NOMO-1 treated with DMSO at 0.1 percent for 48 hours (cell line): ENCODE results near the gene CD164.
"Not testable (repeated sequence)": the region's sequence is repeated elsewhere in the genome, so short reads cannot be mapped to it uniquely, and the experiment has no call there.

Experiments
- DNase-seq: peaks from one replicate; lab custom pipeline; 2025; ENCODE audit not compliant: unreplicated experiment; lab: John Stamatoyannopoulos, UW

CD164 gene

GRCh38 chr6:109344226-109344625 is 38.0 kb downstream of the CD164 start:
- no peak for DNase-seq

DNA sequence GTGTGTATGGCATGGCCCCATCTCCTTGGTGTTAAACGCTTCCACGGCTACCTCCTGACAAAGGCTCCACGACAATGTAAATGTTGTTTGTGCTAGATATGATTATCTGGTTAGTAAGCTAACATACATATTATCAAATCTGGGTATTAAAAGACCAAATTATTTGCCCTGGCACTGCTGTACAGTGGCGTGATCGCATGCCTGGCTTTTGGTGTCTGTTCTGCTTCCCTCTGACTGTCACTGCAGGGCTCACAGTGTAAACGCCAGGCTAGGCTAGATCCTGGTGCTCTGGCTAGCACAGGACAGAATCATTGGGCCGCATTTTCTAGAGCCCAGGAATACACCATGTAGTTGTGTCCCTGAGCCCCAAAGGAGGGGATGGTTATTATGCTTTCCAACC is 38.7 kb downstream of the CD164 start:
- DNase-seq = no peak

DNA sequence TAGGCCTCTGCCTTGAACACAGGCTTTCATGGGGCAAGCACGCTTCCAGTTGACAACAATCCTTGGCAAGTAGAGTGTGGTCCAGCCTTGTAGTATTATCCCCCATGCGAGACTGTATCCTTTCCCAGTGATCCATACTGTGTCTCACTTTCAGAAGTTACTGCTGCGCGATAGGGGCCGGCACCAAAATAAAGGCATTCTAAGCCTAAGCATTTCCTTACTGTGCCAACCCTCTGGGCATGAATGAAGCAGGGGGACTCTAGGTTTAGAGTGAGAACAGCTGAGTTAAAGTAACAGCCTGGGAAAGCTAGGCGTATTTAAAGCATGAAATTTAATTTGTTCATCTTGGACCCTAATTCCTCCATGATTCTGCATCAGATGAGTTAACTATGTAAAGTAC is 39.4 kb downstream of the CD164 start:
- no peak for DNase-seq

- DNase-seq = no peak
Measured at GRCh38 chr6:109342506-109342905, 39.8 kb downstream of the CD164 start.

DNA sequence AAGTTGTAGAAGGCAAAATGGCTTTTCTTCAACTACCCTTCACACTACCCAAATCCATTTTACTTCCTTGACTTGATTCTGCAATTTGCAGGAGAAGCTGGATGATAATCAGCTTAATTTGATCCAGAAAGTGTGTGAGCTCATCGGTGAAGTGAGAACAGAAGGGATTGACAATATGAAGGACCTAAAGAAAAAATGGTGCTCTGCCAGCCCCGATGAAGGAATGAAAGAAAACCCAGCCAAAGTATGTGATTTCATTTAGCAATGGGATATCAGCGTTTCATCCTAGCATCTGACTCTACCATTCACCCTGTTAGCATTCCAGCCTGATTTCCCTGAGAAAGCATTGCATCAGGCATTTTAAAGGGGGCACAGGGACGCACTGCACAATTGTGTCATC is 41.5 kb downstream of the CD164 start:
- DNase-seq = no peak

- DNase-seq = no peak
Measured at GRCh38 chr6:109339906-109340678, 42.2 kb downstream of the CD164 start.

GRCh38 chr6:109336221-109336961 is 45.9 kb downstream of the CD164 start:
- no peak for DNase-seq

DNA sequence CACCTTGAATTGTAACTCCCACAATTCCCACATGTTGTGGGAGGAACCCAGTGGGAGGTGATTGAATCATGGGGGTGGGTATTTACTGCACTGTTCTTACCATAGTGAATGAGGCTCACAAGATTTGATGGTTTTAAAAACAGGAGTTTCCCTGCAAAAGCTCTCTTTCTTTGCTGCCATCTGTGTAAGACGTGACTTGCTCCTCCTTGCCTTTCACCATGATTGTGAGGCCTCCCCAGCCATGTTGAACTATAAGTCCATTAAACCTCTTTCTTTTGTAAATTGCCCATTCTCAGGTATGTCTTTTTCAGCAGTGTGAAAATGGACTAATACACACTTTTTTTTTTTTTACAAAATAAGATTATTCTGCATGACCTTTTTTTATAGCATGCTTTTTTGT is 48.4 kb downstream of the CD164 start:
- DNase-seq = not testable (repeated sequence)

DNA sequence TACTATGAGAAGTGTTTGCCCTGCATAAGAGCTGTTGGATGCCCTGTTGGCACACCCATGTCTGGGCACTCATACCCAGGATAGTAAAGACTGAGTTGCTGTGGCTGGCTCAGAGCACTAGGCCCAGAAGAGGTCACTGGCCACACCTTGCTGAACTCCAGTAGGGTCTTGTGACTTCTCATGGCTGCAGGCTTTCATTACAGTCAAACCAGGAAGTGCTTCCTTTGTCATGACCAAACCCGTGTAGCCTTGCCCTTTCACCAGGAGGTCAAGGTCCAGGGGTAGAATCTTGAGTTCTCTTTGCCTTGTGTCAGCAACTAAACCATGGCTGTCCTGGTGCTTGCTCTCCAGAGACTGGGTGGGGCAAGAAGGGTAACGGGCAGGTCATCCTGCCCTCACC is 49.5 kb downstream of the CD164 start:
- no peak for DNase-seq

DNA sequence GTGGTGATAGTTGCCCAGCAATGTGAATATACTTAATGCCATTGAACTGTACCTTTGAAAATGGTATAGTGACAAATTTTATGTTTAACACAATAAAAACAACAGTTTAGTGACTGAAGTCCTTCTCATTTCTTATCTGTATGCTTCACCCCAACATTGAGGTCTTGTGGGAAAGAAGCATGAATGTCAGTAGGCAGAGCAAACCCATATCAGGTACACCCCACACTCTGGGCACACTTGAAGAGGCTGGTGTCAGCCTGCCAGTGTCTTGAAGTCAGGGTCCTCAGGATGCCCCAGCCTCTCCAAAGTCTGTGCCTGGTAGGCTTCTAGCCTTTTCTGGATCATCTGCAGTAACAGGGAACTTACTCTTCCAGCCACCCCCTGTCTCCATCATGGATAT is 51.2 kb downstream of the CD164 start:
- DNase-seq = no peak

GRCh38 chr6:109330263-109330662 is 52.0 kb downstream of the CD164 start:
- no peak for DNase-seq

DNA sequence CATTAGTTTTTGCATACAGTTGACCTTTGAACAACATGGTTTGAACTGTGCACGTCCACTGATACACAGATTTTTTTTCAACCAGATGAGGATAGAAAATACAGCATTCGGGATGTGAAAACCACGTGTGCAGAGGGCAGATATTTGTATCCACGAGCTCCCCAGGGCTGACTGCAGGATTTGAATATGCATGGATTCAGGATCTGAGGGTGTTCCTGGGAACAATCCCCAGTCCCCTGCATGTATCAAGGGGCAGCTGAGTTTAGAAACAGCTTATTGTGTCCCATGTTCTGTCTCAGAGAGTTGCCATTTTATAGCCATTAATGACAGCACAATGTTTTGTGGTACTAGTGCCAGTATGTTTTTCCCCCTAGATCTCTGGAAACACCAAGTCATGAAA is 53.6 kb downstream of the CD164 start:
- DNase-seq = no peak

GRCh38 chr6:109327959-109328358 is 54.3 kb downstream of the CD164 start:
- DNase-seq = no peak

DNA sequence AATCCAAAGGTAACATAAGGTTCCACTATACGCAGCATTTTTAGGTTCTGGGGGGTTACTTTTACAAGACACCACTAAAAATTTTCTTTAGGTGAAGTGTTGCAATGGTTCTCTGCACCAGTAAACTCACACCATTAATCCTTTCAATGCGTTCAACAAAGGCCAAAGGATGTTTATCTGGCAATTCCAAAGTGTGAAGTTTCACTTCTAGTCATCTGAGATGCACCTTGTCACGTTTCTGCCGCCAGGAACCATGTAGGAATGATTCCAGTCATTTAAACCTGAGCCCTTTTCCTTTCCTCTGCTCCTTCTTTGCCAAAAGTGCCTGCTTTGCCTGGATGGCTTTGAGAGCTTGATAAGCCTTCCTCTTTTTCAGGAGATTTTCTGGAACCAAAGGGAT is 54.8 kb downstream of the CD164 start:
- no peak for DNase-seq

DNA sequence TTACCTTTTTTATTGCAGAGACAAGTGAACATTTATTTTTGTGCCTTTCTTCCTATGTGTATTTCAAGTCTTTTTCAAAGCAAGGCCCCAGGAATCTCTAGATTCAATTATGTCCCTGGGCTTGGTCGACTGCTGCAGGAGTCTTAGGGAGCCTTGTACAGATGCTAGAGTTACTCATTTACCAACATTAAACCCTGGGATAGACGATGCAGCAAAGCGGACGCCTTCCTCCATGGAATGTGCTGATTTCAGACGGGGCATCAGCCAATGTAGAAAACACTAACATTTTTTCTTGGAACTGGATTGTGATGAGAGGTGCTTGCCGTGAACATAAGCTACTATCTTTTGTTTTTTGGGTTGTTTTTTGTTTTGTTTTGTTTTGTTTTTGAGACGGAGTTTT is 55.9 kb downstream of the CD164 start:
- no peak for DNase-seq

GRCh38 chr6:109325400-109325801 is 56.9 kb downstream of the CD164 start:
- peak; percentile 37 for DNase-seq

DNA sequence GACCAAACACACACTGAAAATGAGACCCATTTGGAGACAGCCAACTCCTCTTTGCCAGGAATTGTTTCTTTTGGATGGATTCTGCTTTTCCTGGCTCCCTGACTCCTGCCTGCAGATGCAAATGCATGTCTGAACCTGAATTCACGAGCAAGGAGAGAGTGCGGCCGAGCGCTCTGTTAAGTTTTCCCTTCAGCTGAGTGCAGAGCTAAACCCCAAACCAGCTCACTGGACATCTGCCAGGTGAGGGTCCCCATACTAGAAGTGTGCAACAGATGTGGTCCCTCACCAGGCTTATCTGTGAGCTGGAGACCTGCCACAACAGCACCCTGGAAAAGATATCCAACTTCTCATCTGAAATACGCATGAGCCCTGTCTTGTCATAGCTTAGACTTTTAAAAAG is 59.0 kb downstream of the CD164 start:
- DNase-seq = no peak

DNA sequence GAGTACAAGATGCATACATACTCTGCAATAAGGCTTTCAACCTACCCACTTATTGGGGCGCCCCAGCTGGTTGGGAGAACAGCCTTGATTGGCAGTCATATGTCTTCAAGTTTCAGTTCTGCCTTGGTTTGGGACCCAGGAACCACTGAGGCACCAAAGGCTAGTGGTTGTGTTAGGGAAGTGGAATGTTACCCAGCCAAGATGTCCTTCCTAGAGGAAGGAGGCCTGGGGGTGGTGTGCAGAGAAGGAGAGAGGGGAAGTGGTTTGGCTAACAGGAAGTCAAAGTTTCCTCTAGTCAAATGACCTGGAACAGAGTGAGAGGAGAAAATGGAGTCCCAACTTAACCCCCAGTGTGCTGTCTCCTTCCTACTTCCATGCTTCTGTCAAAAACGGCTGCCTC is 59.4 kb downstream of the CD164 start:
- DNase-seq = peak; percentile 66

- DNase-seq = no peak
Measured at GRCh38 chr6:109321752-109322151, 60.5 kb downstream of the CD164 start.

GRCh38 chr6:109320072-109320471 is 62.2 kb downstream of the CD164 start:
- DNase-seq = no peak

- no peak for DNase-seq
Measured at GRCh38 chr6:109318328-109318876, 63.9 kb downstream of the CD164 start.

- DNase-seq = no peak
Measured at GRCh38 chr6:109316909-109317308, 65.4 kb downstream of the CD164 start.
